Measurements from ENCODE around the gene MMP7. TPM values are rescaled to one million over a fixed set of nuclear protein-coding genes. Genes with fewer than 3 reads are reported as not detected.

Gene MMP7
- total RNA-seq, 1 experiment from 2014 or later: not detected

DNA sequence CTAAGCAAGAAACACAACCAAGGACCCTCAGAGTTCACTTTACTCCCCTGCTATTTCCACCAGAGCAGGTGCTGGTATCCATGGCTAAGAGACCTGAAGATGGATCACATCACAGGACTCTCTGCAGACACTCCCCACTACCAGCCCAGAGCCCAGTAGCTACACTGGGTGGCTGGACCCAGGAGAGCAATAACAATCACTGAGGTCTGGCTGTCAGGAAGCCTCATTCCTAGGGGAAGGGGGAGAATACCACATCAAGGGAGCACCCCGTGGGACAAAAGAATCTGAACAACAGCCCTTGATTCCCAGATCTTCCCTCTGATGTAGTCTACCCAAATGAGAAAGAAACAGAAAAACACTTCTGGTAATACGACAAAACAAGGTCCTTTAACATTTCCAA, 9.0 kb upstream of the MMP7 start:
- Histone ChIP-seq H3K4me2 (ENCODE audit: insufficient read depth, insufficient read length, low read length) (no peak overlapping the region), H2BK5ac (ENCODE audit: insufficient read length, low read length) (no peak overlapping the region), H3K4me1 (ENCODE audit: insufficient read depth, low read length) (no peaks in the 10 kb centered on the region), H3K23me2 (ENCODE audit: insufficient read length, low read depth, low read length, poor library complexity, severe bottlenecking) (no peaks in the 10 kb centered on the region), H4K91ac (ENCODE audit: insufficient read length, low read depth, low read length) (no peak overlapping the region), H3K27me3 (ENCODE audit: insufficient read depth, low read length) (no peaks in the 10 kb centered on the region), H2BK15ac (ENCODE audit: low read depth, low read length) (no peak overlapping the region), H3K27ac (ENCODE audit: insufficient read length, low read depth, low read length) (no peak overlapping the region), H4K8ac (replicated peaks; ENCODE audit: insufficient read length, low read depth, low read length) (no peak overlapping the region), H3K79me2 (ENCODE audit: insufficient read depth, low read length) (no peaks in the 10 kb centered on the region), H3K18ac (ENCODE audit: insufficient read length, low read depth, low read length) (no peak overlapping the region), H2BK120ac (ENCODE audit: low read depth, low read length, poor library complexity, severe bottlenecking) (no peak overlapping the region), H2AFZ (ENCODE audit: low read length) (no peak overlapping the region), H3K9me3 (ENCODE audit: control insufficient read depth, low read depth, low read length) (no peaks in the 10 kb centered on the region), H4K20me1 (ENCODE audit: control insufficient read depth, insufficient read depth, insufficient read length) (no peaks in the 10 kb centered on the region), H3T11ph (ENCODE audit: low read length) (no peak overlapping the region), H3K56ac (ENCODE audit: insufficient read length, low read depth, low read length) (no peak overlapping the region), H2AK5ac (ENCODE audit: insufficient read length, low read length) (no peak overlapping the region), H3K23ac (ENCODE audit: insufficient read length, low read depth, low read length) (no peak overlapping the region), H2BK20ac (ENCODE audit: low read depth, low read length, poor library complexity, severe bottlenecking) (no peak overlapping the region), H3K9ac (ENCODE audit: extremely low read depth, insufficient read length, low read length) (no peak overlapping the region), H2BK12ac (ENCODE audit: insufficient read length, low read depth, low read length) (no peak overlapping the region), H4K5ac (ENCODE audit: insufficient read length, low read depth, low read length) (no peak overlapping the region), H3K79me1 (ENCODE audit: insufficient read depth, low read depth, low read length, poor library complexity, severe bottlenecking) (no peaks in the 10 kb centered on the region), H3K4ac (ENCODE audit: low read depth, low read length) (no peak overlapping the region), H3K14ac (ENCODE audit: insufficient read depth, low read length) (no peak overlapping the region)
- no peaks in the 10 kb centered on the region for H3K36me3 Mint-ChIP-seq (ENCODE audit: insufficient read depth in 1 of 3, low read depth in 3 of 3)
- H3K4me3 Mint-ChIP-seq: no peak overlapping the region
- H3K4me1 Mint-ChIP-seq: peaks cover 8 to 9% of the 10 kb centered on the region in 2 experiments; a peak in 3 of 4 replicates
- no CpG with 5 or more reads among the region's 2 CpGs for WGBS (ENCODE audit: extremely low coverage, insufficient read length, low lambda C conversion rate)
- DNase-seq: no peak
- TF ChIP-seq, protein P1, sequence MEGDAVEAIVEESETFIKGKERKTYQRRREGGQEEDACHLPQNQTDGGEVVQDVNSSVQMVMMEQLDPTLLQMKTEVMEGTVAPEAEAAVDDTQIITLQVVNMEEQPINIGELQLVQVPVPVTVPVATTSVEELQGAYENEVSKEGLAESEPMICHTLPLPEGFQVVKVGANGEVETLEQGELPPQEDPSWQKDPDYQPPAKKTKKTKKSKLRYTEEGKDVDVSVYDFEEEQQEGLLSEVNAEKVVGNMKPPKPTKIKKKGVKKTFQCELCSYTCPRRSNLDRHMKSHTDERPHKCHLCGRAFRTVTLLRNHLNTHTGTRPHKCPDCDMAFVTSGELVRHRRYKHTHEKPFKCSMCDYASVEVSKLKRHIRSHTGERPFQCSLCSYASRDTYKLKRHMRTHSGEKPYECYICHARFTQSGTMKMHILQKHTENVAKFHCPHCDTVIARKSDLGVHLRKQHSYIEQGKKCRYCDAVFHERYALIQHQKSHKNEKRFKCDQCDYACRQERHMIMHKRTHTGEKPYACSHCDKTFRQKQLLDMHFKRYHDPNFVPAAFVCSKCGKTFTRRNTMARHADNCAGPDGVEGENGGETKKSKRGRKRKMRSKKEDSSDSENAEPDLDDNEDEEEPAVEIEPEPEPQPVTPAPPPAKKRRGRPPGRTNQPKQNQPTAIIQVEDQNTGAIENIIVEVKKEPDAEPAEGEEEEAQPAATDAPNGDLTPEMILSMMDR (conservative IDR thresholded peaks at IDR 0.05): no peak
- H3K27ac Mint-ChIP-seq: no peak overlapping the region
- no peaks in the 10 kb centered on the region for H3K9me3 Mint-ChIP-seq
- no peaks in the 10 kb centered on the region for H3K27me3 Mint-ChIP-seq (ENCODE audit: low read depth)
